C4-2B (cell line): ENCODE results near the gene SLC6A16.

Source experiments
- ZFX ChIP-seq: fragments of 450-650 bp; IDR thresholded peaks from 2 replicates; pipeline ENCODE4 v1.6.1; 2017
- TF ChIP-seq, protein P1 (sequence below): fragments of 450-650 bp; conservative IDR thresholded peaks from 2 replicates; pipeline ENCODE4 v1.5.1; 2017; ENCODE audit warnings: mild to moderate bottlenecking

DNA sequence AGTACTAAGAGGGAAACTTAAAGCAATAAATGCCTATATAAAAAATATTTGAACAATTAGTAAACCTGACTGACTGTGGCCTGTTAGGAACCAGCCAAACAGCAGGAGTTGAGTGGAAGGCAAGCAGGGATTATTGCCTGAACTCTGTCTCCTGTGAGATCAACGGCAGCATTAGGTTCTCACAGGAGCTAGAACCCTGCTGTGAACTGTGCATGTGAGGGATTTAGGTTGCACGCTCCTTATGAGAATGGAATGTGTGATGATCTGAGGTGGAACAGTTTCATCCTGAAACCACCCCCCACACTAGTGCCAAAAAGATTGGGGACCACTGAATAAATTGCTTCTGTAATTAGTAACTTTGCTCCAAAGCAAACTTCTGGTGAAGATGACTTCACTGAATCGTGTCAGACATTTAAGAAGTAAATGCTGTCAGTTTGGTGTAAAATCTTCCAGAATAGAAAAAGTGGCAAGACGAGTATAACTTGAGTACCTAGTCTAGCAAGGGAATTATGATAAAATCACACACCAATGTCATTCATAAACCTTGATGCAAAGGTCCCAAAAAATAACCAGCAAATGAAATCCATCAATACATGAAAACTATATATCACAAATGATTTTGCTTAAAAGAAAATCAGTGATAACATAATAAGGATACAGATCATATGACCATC, 53.8 kb downstream of the SLC6A16 start:
- TF ChIP-seq, protein P1, sequence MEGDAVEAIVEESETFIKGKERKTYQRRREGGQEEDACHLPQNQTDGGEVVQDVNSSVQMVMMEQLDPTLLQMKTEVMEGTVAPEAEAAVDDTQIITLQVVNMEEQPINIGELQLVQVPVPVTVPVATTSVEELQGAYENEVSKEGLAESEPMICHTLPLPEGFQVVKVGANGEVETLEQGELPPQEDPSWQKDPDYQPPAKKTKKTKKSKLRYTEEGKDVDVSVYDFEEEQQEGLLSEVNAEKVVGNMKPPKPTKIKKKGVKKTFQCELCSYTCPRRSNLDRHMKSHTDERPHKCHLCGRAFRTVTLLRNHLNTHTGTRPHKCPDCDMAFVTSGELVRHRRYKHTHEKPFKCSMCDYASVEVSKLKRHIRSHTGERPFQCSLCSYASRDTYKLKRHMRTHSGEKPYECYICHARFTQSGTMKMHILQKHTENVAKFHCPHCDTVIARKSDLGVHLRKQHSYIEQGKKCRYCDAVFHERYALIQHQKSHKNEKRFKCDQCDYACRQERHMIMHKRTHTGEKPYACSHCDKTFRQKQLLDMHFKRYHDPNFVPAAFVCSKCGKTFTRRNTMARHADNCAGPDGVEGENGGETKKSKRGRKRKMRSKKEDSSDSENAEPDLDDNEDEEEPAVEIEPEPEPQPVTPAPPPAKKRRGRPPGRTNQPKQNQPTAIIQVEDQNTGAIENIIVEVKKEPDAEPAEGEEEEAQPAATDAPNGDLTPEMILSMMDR: no peak
- TF ChIP-seq ZFX: no peak
